ENCODE results near the gene CCDC157. TPM values are rescaled to one million over a fixed set of nuclear protein-coding genes. Genes with fewer than 3 reads are reported as not detected.

The CCDC157 gene
- total RNA-seq, 1 donor = 1.3 TPM

- TF ChIP-seq, protein P1, sequence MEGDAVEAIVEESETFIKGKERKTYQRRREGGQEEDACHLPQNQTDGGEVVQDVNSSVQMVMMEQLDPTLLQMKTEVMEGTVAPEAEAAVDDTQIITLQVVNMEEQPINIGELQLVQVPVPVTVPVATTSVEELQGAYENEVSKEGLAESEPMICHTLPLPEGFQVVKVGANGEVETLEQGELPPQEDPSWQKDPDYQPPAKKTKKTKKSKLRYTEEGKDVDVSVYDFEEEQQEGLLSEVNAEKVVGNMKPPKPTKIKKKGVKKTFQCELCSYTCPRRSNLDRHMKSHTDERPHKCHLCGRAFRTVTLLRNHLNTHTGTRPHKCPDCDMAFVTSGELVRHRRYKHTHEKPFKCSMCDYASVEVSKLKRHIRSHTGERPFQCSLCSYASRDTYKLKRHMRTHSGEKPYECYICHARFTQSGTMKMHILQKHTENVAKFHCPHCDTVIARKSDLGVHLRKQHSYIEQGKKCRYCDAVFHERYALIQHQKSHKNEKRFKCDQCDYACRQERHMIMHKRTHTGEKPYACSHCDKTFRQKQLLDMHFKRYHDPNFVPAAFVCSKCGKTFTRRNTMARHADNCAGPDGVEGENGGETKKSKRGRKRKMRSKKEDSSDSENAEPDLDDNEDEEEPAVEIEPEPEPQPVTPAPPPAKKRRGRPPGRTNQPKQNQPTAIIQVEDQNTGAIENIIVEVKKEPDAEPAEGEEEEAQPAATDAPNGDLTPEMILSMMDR (IDR thresholded peaks at IDR 0.05; ENCODE audit: insufficient read depth, low read depth, low read length) = no peak
- no peak overlapping the region for H3K4me3 ChIP-seq (ENCODE audit: low read depth, low read length)
- DNase-seq (ENCODE audit: low read depth) = no peak
Observed at GRCh38 chr22:30372915-30373314, 16.1 kb downstream of the CCDC157 start.

GRCh38 chr22:30373331-30374325 lies 16.8 kb downstream of the CCDC157 start:
- no peak overlapping the region for H3K4me3 ChIP-seq (ENCODE audit: low read depth, low read length)
- TF ChIP-seq, protein P1 (IDR thresholded peaks at IDR 0.05; ENCODE audit: insufficient read depth, low read depth, low read length) = no peak
- DNase-seq (ENCODE audit: low read depth) = no peak

DNA sequence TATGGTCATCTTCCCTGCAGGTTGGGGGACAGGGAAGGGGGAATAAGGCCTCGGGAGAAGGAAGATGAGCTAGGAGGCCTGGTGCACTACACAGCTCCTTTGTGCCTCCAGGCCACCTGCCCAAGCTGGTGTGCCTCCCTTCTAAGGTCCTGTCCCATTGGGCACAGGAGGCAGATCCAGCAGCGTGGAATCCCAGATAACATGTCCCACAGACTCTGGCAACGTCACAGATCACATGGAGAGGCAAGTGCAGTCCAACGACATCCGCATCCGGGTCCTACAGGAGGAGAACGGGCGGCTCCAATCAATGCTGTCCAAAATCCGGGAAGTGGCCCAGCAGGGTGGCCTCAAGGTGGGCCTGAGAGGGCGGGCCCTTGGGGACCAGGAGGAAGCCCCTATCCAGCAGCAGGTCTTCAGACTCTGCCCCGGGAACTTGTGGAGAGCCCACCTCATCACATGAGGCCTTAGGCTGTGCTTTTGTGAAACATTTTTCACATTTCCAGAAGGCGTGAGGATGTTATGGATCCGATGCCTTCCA lies 18.6 kb downstream of the CCDC157 start:
- DNase-seq (ENCODE audit: low read depth) = no peak
- H3K4me3 ChIP-seq (ENCODE audit: low read depth, low read length) = no peak overlapping the region
- TF ChIP-seq, protein P1 (IDR thresholded peaks at IDR 0.05; ENCODE audit: insufficient read depth, low read depth, low read length) = no peak

DNA sequence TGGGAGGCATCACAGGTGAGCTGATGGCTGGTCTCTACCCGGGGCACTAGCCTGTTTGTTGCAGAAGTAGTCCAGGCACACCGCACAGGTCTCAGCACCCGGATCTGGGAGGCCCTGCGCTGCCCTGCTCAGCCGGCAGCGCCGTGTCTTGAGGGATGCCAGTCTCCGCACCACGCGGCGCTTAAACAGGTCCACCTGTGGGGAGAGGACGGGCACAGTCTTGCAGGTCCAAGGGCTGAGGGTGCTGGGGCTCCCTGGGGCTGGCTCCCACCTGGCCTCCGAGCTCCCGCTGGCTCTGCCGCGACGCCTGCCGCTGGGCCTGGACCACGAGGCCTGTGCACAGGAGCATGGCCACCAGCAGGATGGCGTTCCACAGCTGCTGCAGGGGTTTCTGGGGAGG lies 23.2 kb downstream of the CCDC157 start:
- TF ChIP-seq, protein P1 (IDR thresholded peaks at IDR 0.05; ENCODE audit: insufficient read depth, low read depth, low read length) = no peak
- DNase-seq (ENCODE audit: low read depth) = no peak
- no peak overlapping the region for H3K4me3 ChIP-seq (ENCODE audit: low read depth, low read length)

DNA sequence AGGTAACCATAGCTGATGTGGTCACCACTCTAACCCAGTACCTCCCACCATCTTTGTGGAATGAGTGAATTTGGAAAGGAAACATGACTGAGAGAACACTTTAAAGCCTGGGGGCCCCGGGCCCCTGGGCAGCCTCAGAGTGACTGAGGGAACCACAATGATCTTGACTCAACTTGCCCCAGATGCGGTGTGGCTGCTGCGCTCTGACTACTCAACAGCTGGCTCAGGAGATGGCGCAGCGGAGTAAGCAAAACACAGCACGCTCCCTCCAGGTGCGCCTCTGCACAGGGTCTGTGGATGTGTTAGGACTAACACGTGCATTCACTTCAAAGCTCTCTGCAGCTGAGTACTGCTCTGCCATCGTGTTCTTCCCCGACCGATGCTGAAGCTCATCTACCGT lies 24.5 kb downstream of the CCDC157 start:
- no peak for DNase-seq (ENCODE audit: low read depth)
- TF ChIP-seq, protein P1 (IDR thresholded peaks at IDR 0.05; ENCODE audit: insufficient read depth, low read depth, low read length) = no peak
- no peak overlapping the region for H3K4me3 ChIP-seq (ENCODE audit: low read depth, low read length)

GRCh38 chr22:30382340-30382739 lies 25.5 kb downstream of the CCDC157 start:
- no peak for DNase-seq (ENCODE audit: low read depth)
- H3K4me3 ChIP-seq (ENCODE audit: low read depth, low read length) = no peak overlapping the region
- TF ChIP-seq, protein P1 (IDR thresholded peaks at IDR 0.05; ENCODE audit: insufficient read depth, low read depth, low read length) = no peak

Data from fibroblast of villous mesenchyme (primary cell).